Tibial nerve (tissue), 3 donors: ENCODE data around the gene FMO3.

Source experiments
- POLR2A ChIP-seq, 2 donors: fragments of 450-650 bp; IDR thresholded peaks; one replicate each; pipeline ENCODE4 v1.6.1; 2017; ENCODE audit warnings: antibody characterized with exemption in 2 of 2, mild to moderate bottlenecking in 2 of 2, moderate library complexity in 2 of 2
- TF ChIP-seq, protein P1 (sequence below), 5 experiments: fragments of 200-600 bp in 3 of 5; fragments of 450-650 bp in 2 of 5; sonication (generic) in 3 of 5; IDR thresholded peaks; one replicate each; pipeline ENCODE4 v1.5.1; 2016 to 2019; ENCODE audit warnings: antibody characterized with exemption in 5 of 5, mild to moderate bottlenecking in 3 of 5, moderate library complexity in 2 of 5

DNA sequence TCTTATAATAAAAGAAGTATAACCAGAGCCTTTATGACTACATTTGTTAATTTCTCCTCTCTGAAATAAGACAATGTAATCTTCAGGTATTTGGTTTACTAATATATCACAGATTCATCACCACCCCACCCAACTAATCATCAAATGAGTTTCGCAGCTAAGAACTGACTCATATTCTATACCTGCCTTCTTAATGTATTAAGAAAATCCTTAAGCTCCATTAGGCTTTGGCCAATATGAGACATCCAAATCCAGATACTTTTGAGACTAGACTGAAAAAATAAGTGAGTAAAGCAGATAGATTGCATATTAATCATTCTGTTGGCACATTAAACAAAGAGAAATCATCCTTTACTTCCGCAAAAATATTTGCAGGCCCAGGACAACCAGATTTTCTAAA is 75.7 kb downstream of the FMO3 start:
- TF ChIP-seq POLR2A (IDR thresholded peaks at IDR 0.05): no peak
- TF ChIP-seq, protein P1, sequence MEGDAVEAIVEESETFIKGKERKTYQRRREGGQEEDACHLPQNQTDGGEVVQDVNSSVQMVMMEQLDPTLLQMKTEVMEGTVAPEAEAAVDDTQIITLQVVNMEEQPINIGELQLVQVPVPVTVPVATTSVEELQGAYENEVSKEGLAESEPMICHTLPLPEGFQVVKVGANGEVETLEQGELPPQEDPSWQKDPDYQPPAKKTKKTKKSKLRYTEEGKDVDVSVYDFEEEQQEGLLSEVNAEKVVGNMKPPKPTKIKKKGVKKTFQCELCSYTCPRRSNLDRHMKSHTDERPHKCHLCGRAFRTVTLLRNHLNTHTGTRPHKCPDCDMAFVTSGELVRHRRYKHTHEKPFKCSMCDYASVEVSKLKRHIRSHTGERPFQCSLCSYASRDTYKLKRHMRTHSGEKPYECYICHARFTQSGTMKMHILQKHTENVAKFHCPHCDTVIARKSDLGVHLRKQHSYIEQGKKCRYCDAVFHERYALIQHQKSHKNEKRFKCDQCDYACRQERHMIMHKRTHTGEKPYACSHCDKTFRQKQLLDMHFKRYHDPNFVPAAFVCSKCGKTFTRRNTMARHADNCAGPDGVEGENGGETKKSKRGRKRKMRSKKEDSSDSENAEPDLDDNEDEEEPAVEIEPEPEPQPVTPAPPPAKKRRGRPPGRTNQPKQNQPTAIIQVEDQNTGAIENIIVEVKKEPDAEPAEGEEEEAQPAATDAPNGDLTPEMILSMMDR (IDR thresholded peaks at IDR 0.05): no peak
